MCF 10A (cell line): ENCODE results near the gene ARHGAP21. TPM values are rescaled to one million over a fixed set of nuclear protein-coding genes. Genes with fewer than 3 reads are reported as not detected.

Source experiments
- BruUV-seq: library from RNA; stranded (reverse); fragments of 400-500 nt; replicated peaks from 2 replicates; lab custom pipeline; 2021; lab: Mats Ljungman, UMichigan
- CTCF ChIA-PET: fragments of 300-600 bp; sonication (Branson Sonifier 250); formaldehyde crosslinking; extraction: SDS; loops from one replicate; lab custom pipeline; 2021; ENCODE audit warnings: antibody characterized with exemption, inconsistent platforms; lab: Yijun Ruan, JAX
- POLR2A ChIA-PET: fragments of 300-600, 350-650 bp; sonication (Branson Sonifier 250); formaldehyde crosslinking; extraction: SDS; loops from one replicate; lab custom pipeline; 2020; ENCODE audit warnings: antibody characterized with exemption, inconsistent platforms; lab: Yijun Ruan, JAX
- DNase-seq: peaks from one replicate; pipeline ENCODE4 v3.0.0-alpha.2; 2018; ENCODE audit not compliant: unreplicated experiment
- H3K27ac Mint-ChIP-seq: one replicate; pipeline ENCODE4 v1.8.0; 2022; ENCODE audit warnings: mild to moderate bottlenecking, low read depth, mixed read lengths; ENCODE audit not compliant: unreplicated experiment
- H3K27me3 Mint-ChIP-seq: one replicate; pipeline ENCODE4 v1.8.0; 2022; ENCODE audit warnings: mixed read lengths; ENCODE audit not compliant: insufficient read depth, unreplicated experiment
- H3K36me3 Mint-ChIP-seq: one replicate; pipeline ENCODE4 v1.8.0; 2022; ENCODE audit warnings: mild to moderate bottlenecking, moderate library complexity, mixed read lengths; ENCODE audit not compliant: insufficient read depth, unreplicated experiment
- H3K4me1 Mint-ChIP-seq: one replicate; pipeline ENCODE4 v1.8.0; 2022; ENCODE audit warnings: mixed read lengths; ENCODE audit not compliant: insufficient read depth, unreplicated experiment
- H3K4me3 Mint-ChIP-seq: one replicate; pipeline ENCODE4 v1.8.0; 2022; ENCODE audit warnings: mild to moderate bottlenecking, moderate library complexity, mixed read lengths; ENCODE audit not compliant: unreplicated experiment
- H3K9me3 Mint-ChIP-seq: one replicate; pipeline ENCODE4 v1.8.0; 2022; ENCODE audit warnings: mixed read lengths; ENCODE audit not compliant: unreplicated experiment
- intact Hi-C: fragments of 100-400 bp; cut with micrococcal nuclease; formaldehyde crosslinking; loops from 2 replicates; pipeline ENCODE4 v1.14.1; 2022
- total RNA-seq: library from RNA; stranded (reverse); gene quantifications from 2 replicates; pipeline ENCODE4 v1.2.3, GENCODE V29; 2022
- TF ChIP-seq, protein P1 (sequence below): fragments of 200-600 bp; IDR thresholded peaks from one replicate; pipeline ENCODE4 v1.8.0; 2022; ENCODE audit warnings: antibody characterized with exemption, mild to moderate bottlenecking; ENCODE audit not compliant: unreplicated experiment

The ARHGAP21 gene
- total RNA-seq, 1 experiment from 2014 or later: 85.1 TPM

GRCh38 chr10:24618401-24618800 lies 105.3 kb downstream of the ARHGAP21 start:
- POLR2A ChIA-PET: interaction anchor here (0.5 to 1.4 kb wide), 3 partner anchors 12 to 357 kb away, joined by 3 to 5 read pairs (median 4); no protein-coding TSS in a partner anchor
- Mint-ChIP-seq H3K27ac (peak overlapping the region; percentile 68), H3K4me1 (peaks cover 15% of the 10 kb centered on the region), H3K9me3 (no peaks in the 10 kb centered on the region), H3K4me3 (no peak overlapping the region), H3K36me3 (peaks cover 45% of the 10 kb centered on the region), H3K27me3 (no peaks in the 10 kb centered on the region)
- intact Hi-C loops: no loop called here
- no peak for DNase-seq
- TF ChIP-seq, protein P1, sequence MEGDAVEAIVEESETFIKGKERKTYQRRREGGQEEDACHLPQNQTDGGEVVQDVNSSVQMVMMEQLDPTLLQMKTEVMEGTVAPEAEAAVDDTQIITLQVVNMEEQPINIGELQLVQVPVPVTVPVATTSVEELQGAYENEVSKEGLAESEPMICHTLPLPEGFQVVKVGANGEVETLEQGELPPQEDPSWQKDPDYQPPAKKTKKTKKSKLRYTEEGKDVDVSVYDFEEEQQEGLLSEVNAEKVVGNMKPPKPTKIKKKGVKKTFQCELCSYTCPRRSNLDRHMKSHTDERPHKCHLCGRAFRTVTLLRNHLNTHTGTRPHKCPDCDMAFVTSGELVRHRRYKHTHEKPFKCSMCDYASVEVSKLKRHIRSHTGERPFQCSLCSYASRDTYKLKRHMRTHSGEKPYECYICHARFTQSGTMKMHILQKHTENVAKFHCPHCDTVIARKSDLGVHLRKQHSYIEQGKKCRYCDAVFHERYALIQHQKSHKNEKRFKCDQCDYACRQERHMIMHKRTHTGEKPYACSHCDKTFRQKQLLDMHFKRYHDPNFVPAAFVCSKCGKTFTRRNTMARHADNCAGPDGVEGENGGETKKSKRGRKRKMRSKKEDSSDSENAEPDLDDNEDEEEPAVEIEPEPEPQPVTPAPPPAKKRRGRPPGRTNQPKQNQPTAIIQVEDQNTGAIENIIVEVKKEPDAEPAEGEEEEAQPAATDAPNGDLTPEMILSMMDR: no peak
- CTCF ChIA-PET: interaction anchor here (0.6 to 3.0 kb wide), 16 partner anchors 11 to 1167 kb away, joined by 3 to 48 read pairs (median 5); no protein-coding TSS in a partner anchor
- BruUV-seq: no TSS peak

- TF ChIP-seq, protein P1: peak; percentile 88
- H3K27me3 Mint-ChIP-seq: no peaks in the 10 kb centered on the region
- H3K4me1 Mint-ChIP-seq: peaks cover 15% of the 10 kb centered on the region
Measured at GRCh38 chr10:24617771-24618396, 105.8 kb downstream of the ARHGAP21 start.

DNA sequence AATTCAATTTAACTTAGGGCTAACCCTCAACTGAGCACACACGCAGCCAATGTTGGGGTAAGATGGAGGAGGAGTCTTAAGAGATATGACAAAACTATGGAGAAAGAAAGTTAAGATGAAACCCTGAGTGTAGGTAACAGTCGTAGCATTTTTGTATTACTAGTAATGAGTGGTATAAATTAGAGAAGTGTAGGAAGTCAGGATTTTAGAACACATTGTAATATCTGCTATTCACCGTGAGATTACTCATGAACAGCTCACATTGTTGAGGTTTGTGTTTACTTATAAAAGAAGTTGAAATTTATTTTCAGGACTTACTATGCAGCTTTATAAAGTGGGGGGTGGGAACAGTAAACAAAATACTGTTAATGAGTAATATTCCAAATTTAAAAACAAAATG lies 107.2 kb downstream of the ARHGAP21 start:
- H3K4me3 Mint-ChIP-seq: no peak overlapping the region
- no TSS peak for BruUV-seq
- no peak for DNase-seq
- peaks cover 54% of the 10 kb centered on the region for H3K36me3 Mint-ChIP-seq
- H3K4me1 Mint-ChIP-seq: peaks cover 15% of the 10 kb centered on the region
- ChIA-PET CTCF (interaction anchor here (0.6 to 2.8 kb wide), 8 partner anchors 14 to 465 kb away, joined by 3 to 11 read pairs (median 4); no protein-coding TSS in a partner anchor), POLR2A (interaction anchor here (0.9 to 1.4 kb wide), 3 partner anchors 12 to 14 kb away, joined by 3 read pairs; no protein-coding TSS in a partner anchor)
- no peaks in the 10 kb centered on the region for H3K9me3 Mint-ChIP-seq
- peak overlapping the region; percentile 44 for H3K27ac Mint-ChIP-seq
- TF ChIP-seq, protein P1: no peak
- intact Hi-C loops: loop anchor here (2.0 kb wide), 1 partner anchor 374 kb away; no protein-coding TSS in a partner anchor
- no peaks in the 10 kb centered on the region for H3K27me3 Mint-ChIP-seq

More at GRCh38 chr10:24617771-24618396, 105.8 kb downstream of the ARHGAP21 start:
- Mint-ChIP-seq H3K4me3 (no peak overlapping the region), H3K9me3 (no peaks in the 10 kb centered on the region), H3K27ac (peak overlapping the region; percentile 68), H3K36me3 (peaks cover 47% of the 10 kb centered on the region)
- intact Hi-C loops: loop anchor here (2.0 kb wide), 1 partner anchor 373 kb away; no protein-coding TSS in a partner anchor
- ChIA-PET CTCF (interaction anchor here (0.6 to 3.0 kb wide), 46 partner anchors 9 to 1985 kb away, joined by 3 to 48 read pairs (median 3); no protein-coding TSS in a partner anchor), POLR2A (interaction anchor here (0.5 to 1.4 kb wide), 4 partner anchors 8 to 357 kb away, joined by 3 to 5 read pairs (median 4); no protein-coding TSS in a partner anchor)
- BruUV-seq: no TSS peak
- DNase-seq: peak; percentile 63

DNA sequence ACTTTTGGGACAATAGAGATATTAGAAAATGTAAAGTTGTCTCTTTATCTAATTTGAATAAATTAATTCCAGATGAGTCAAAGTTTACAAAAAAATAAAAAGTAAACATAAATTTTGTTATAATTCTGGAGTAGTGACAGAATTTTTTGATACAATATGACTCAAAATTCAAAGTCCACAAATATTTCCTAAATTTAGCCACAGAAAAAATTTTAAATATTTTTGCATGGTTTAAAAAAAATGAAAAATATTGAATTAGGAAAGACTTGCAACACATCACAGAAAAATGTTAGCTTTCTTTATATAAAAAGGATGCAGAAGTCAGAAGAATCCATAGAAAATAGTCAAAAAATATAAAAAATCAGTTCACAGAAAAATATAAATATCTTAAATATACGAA lies 117.7 kb downstream of the ARHGAP21 start:
- TF ChIP-seq, protein P1: no peak
- ChIA-PET POLR2A (interaction anchor here (0.8 kb wide), 1 partner anchor 9 kb away, joined by 4 read pairs; no protein-coding TSS in a partner anchor), CTCF (interaction anchor here (5.8 kb wide), 1 partner anchor 12 kb away, joined by 48 read pairs; no protein-coding TSS in a partner anchor)
- H3K9me3 Mint-ChIP-seq: peaks cover 8% of the 10 kb centered on the region
- H3K4me1 Mint-ChIP-seq: peaks cover 9% of the 10 kb centered on the region
- intact Hi-C loops: no loop called here
- no peaks in the 10 kb centered on the region for H3K27me3 Mint-ChIP-seq
- no peak overlapping the region for H3K4me3 Mint-ChIP-seq
- DNase-seq: no peak
- BruUV-seq: no TSS peak
- H3K36me3 Mint-ChIP-seq: peaks cover 36% of the 10 kb centered on the region
- H3K27ac Mint-ChIP-seq: no peak overlapping the region
